K562 (cell line): ENCODE results near the gene RGS6. TPM values are rescaled to one million over a fixed set of nuclear protein-coding genes. Genes with fewer than 3 reads are reported as not detected.

Experiments used
- ATAC-seq: fragments of 200-7000 bp; cut with Tn5 transposase; 3 replicates; pipeline ENCODE4 v1.9.1; 2020; ENCODE audit warnings: moderate library complexity
- BruUV-seq: library from RNA; stranded (reverse); fragments of 400-500 nt; replicated peaks from 2 replicates; lab custom pipeline; 2021; lab: Mats Ljungman, UMichigan
- CTCF ChIA-PET: fragments of 300-600 bp; formaldehyde crosslinking; extraction: SDS; loops from one replicate; lab custom pipeline; 2021; ENCODE audit warnings: low intra/inter-chr PET ratio; lab: Yijun Ruan, JAX
- POLR2A ChIA-PET: fragments of 300-600, 350-650 bp; sonication (Branson Sonifier 250); formaldehyde crosslinking; extraction: SDS; loops from one replicate; lab custom pipeline; 2021; ENCODE audit warnings: antibody characterized with exemption, inconsistent platforms; lab: Yijun Ruan, JAX
- DNase-seq, 4 experiments: peaks; one replicate each; pipeline versions ENCODE4 v3.0.0 to v3.0.0-alpha.2; 2011 to 2018; ENCODE audit warnings: low spot score in 3 of 4, mixed read lengths in 3 of 4; ENCODE audit errors: extremely low read depth in 1 of 4
- FAIRE-seq: peaks from 2 replicates; lab custom pipeline; 2011; peaks lifted over from hg19 to GRCh38; lab: Jason Lieb, UNC
- H2AFZ ChIP-seq: 2 replicates; pipeline ENCODE4 v1.6.0; 2011; ENCODE audit warnings: low read depth, low read length, control low read depth, inconsistent platforms
- H3K27ac ChIP-seq: fragments of 200-600 bp; 3 replicates; pipeline ENCODE4 v1.8.0; 2011; ENCODE audit warnings: low read depth, mild to moderate bottlenecking, control low read depth, inconsistent platforms, low read length, moderate library complexity, mixed read lengths; ENCODE audit errors: extremely low read depth
- H3K27me3 ChIP-seq, 2 experiments: fragments of 300-600 bp in 1 of 2; 2 replicates in 1 of 2; 3 replicates in 1 of 2; pipeline versions ENCODE4 v1.6.0 to v1.8.0; 2011; ENCODE audit warnings: inconsistent platforms in 2 of 2, low read length in 2 of 2, mild to moderate bottlenecking in 1 of 2, mixed read lengths in 1 of 2, moderate library complexity in 1 of 2; ENCODE audit not compliant: control insufficient read depth in 2 of 2, insufficient read depth in 2 of 2
- H3K36me3 ChIP-seq: fragments of 300-600 bp; 3 replicates; pipeline ENCODE4 v1.8.0; 2011; ENCODE audit warnings: mild to moderate bottlenecking, low read length, inconsistent platforms; ENCODE audit not compliant: control insufficient read depth, insufficient read depth
- H3K4me1 ChIP-seq, 2 experiments: fragments of 200-600 bp in 1 of 2; replicated peaks in 1 of 2; 2 replicates in 1 of 2; 3 replicates in 1 of 2; pipeline versions ENCODE4 v1.5.1 to v1.8.0; 2011; ENCODE audit warnings: inconsistent platforms in 2 of 2, low read length in 2 of 2, mild to moderate bottlenecking in 1 of 2, mixed read lengths in 1 of 2, moderate library complexity in 1 of 2; ENCODE audit not compliant: control insufficient read depth in 2 of 2, insufficient read depth in 2 of 2
- H3K4me2 ChIP-seq: 2 replicates; pipeline ENCODE4 v1.6.1; 2011; ENCODE audit warnings: low read length, control low read depth, inconsistent platforms, mixed read lengths; ENCODE audit not compliant: insufficient read depth
- H3K4me3 ChIP-seq: fragments of 200-600 bp; sonication (generic), shearing (Covaris generic); 2 replicates; pipeline ENCODE4 v1.5.1; 2016; ENCODE audit warnings: control low read depth, inconsistent platforms
- H3K79me2 ChIP-seq: fragments of 200-600 bp; 3 replicates; pipeline ENCODE4 v1.8.0; 2011; ENCODE audit warnings: low read length, inconsistent platforms; ENCODE audit not compliant: control insufficient read depth, insufficient read depth
- H3K9ac ChIP-seq, 2 experiments: 2 replicates each; pipeline versions ENCODE4 v1.6.0 to v1.6.1; 2011; ENCODE audit warnings: low read depth in 2 of 2, low read length in 2 of 2, control low read depth in 1 of 2, inconsistent platforms in 1 of 2, mild to moderate bottlenecking in 1 of 2, mixed read lengths in 1 of 2; ENCODE audit not compliant: insufficient read depth in 1 of 2
- H3K9me1 ChIP-seq: one replicate; pipeline ENCODE4 v1.6.0; 2011; ENCODE audit warnings: inconsistent platforms, mild to moderate bottlenecking, low read length, moderate library complexity; ENCODE audit not compliant: control insufficient read depth, insufficient read depth
- H3K9me3 ChIP-seq: replicated peaks from 2 replicates; pipeline ENCODE4 v1.5.1; 2011; ENCODE audit warnings: low read depth, low read length, inconsistent platforms; ENCODE audit not compliant: control insufficient read depth, insufficient read depth
- H4K20me1 ChIP-seq: replicated peaks from 2 replicates; pipeline ENCODE4 v1.6.1; 2011; ENCODE audit warnings: low read length, inconsistent platforms, mixed read lengths; ENCODE audit not compliant: control insufficient read depth, insufficient read depth
- CEBPG ChIP-seq, 3 experiments: fragments of 200-800 bp in 1 of 3; sonication (Bioruptor generic) in 1 of 3; sonication (generic) in 1 of 3; formaldehyde crosslinking in 1 of 3; IDR thresholded peaks in 2 of 3; conservative IDR thresholded peaks in 1 of 3; 2 replicates each; pipeline versions ENCODE4 v1.6.1 to v1.8.0; 2016 to 2022; ENCODE audit warnings: missing compliant biosample characterization in 2 of 3, missing genetic modification characterization in 2 of 3, mild to moderate bottlenecking in 1 of 3, missing genetic modification reagents in 1 of 3
- ETS2 ChIP-seq: IDR thresholded peaks from 2 replicates; pipeline ENCODE4 v1.6.1; 2016; ENCODE audit warnings: borderline replicate concordance, missing genetic modification characterization, mild to moderate bottlenecking, moderate library complexity, missing compliant biosample characterization; ENCODE audit not compliant: poor library complexity, severe bottlenecking
- FOSL1 ChIP-seq: fragments of 200-800 bp; sonication (Bioruptor generic); conservative IDR thresholded peaks from 2 replicates; pipeline ENCODE4 v1.6.1; 2016; ENCODE audit warnings: missing genetic modification characterization, missing compliant biosample characterization
- HDAC6 ChIP-seq: IDR thresholded peaks from 2 replicates; pipeline ENCODE4 v1.6.1; 2012; ENCODE audit warnings: low read depth, mild to moderate bottlenecking, control low read depth, inconsistent platforms, low read length, moderate library complexity
- ZFPM2 ChIP-seq: fragments of 250-450 bp; sonication (Bioruptor Pico); IDR thresholded peaks from 2 replicates; pipeline ENCODE4 v1.5.1; 2022; ENCODE audit warnings: mild to moderate bottlenecking
- ZNF695 ChIP-seq: fragments of 450-650 bp; formaldehyde crosslinking; IDR thresholded peaks from 2 replicates; pipeline ENCODE4 v1.4.0; 2020; ENCODE audit warnings: mild to moderate bottlenecking, moderate library complexity
- ZSCAN32 ChIP-seq: fragments of 450-650 bp; formaldehyde crosslinking; IDR thresholded peaks from 2 replicates; pipeline ENCODE4 v1.4.0; 2020; ENCODE audit warnings: mild to moderate bottlenecking, moderate library complexity
- WGBS: fragments of 100-300 bp; shearing (Covaris generic); methylation state at CpG from one replicate; pipeline ENCODE4 v1.1.6; 2016; ENCODE audit warnings: low coverage, mixed read lengths; ENCODE audit not compliant: insufficient coverage; ENCODE audit errors: missing lambda C conversion rate; 5-methylcytosine and 5-hydroxymethylcytosine counted together
- in situ Hi-C: fragments of 300-500 bp; cut with MboI; formaldehyde crosslinking; loops from 4 replicates; pipeline ENCODE4 v1.15.0; 2018; ENCODE audit warnings: inconsistent platforms, mixed read lengths
- intact Hi-C: fragments of 100-400 bp; cut with micrococcal nuclease; formaldehyde crosslinking; loops from 2 replicates; pipeline ENCODE4 v1.14.2; 2022
- polyA plus RNA-seq, 8 experiments: library from polyadenylated mRNA; depleted of rRNA in 4 of 8; stranded (reverse) in 5 of 8; unstranded in 3 of 8; fragments of >200 nt; fragmentation: Nextera tagmentation in 2 of 8; fragmentation: Illumina TruSeq in 1 of 8; extraction: Ambion mirVana in 2 of 8; extraction: Trizol in 1 of 8; gene quantifications; 2 replicates each; pipeline versions ENCODE4 v1.2.1 to v1.2.3, GENCODE V29; 2011 to 2014; ENCODE audit warnings: inconsistent platforms in 1 of 8, missing spikeins in 1 of 8
- total RNA-seq, 7 experiments: library from RNA; depleted of rRNA in 6 of 7; stranded (reverse); fragments of >200 nt in 6 of 7; fragmentation: Illumina TruSeq in 2 of 7; extraction: Trizol in 2 of 7; gene quantifications; 2 replicates each; pipeline versions ENCODE4 v1.2.1 to v1.2.3, GENCODE V29; 2011 to 2021; ENCODE audit warnings: low replicate concordance in 1 of 7
- TF ChIP-seq, protein P1 (sequence below): sonication (generic); formaldehyde crosslinking; IDR thresholded peaks from 2 replicates; pipeline ENCODE4 v1.8.0; 2023; ENCODE audit warnings: mild to moderate bottlenecking, missing genetic modification reagents
- TF ChIP-seq, protein P2 (sequence below): fragments of 250-450 bp; sonication (Bioruptor Pico); IDR thresholded peaks from 2 replicates; pipeline ENCODE4 v1.4.0; 2020

RGS6 gene
- total and polyA plus RNA-seq, 9 of the 15 experiments (the other 6 are each of a cell fraction or from before 2014, with no cell fraction given), result not detected

DNA sequence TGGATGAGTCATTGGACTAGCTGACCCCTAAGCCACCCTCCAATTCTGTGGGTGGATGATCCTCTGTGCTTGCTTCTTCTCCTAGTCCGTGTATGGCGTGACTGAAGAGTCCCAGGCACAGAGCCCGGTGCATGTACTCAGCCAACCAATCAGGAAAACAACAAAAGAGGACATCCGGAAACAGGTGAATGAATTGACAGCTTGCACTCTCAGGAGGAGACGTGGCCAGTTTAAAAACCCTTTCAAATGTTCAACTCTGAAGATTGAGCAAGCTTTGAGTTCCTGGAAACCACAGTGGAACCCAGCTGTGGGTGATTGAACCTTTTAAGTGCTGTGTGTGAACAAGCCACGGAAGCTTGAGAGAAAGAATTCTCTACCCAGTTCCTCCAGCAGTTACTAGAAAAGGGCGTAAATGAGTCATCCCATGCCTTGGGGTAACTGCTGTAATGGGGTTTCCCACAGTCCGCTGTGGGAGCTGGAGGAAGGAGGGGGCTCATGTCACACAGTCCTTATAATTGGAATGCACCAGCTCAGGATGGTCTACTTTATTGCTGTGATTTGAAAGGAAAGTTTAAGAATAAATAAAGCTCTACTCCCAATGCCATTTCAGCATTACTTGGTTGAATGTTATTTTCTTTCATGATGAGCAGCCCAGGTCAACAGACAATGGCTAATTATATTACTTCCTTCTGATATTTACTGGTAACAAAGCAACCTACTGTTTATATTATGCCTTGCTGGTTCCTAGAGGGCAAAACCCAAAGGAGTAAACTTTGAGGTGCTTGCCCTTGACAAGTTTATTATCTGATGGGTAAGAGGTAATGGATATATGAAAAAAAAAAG lies 544.6 kb downstream of the RGS6 start:
- FAIRE-seq, result no peak
- H3K9me1 ChIP-seq, result no peaks in the 10 kb centered on the region
- BruUV-seq, result no TSS peak
- no peaks in the 10 kb centered on the region for H3K79me2 ChIP-seq
- H3K4me3 ChIP-seq, result no peak overlapping the region
- POLR2A ChIA-PET, result no interaction called here
- no peak overlapping the region for H2AFZ ChIP-seq
- H3K36me3 ChIP-seq, result no peaks in the 10 kb centered on the region
- CTCF ChIA-PET, result no interaction called here
- in situ Hi-C loops, result no loop called here
- H3K9me3 ChIP-seq, result no peaks in the 10 kb centered on the region
- H3K27me3 ChIP-seq, result peaks cover 5% of the 10 kb centered on the region in 2 experiments; a peak in 2 of 5 replicates
- ATAC-seq, result no peak
- H3K4me2 ChIP-seq, result no peak overlapping the region
- DNase-seq, result no peak
- no peak overlapping the region for H3K27ac ChIP-seq
- 0% methylated on average over 7 of the region's 8 CpGs for WGBS
- intact Hi-C loops, result no loop called here
- TF ChIP-seq HDAC6, result no peak
- TF ChIP-seq, protein P1, sequence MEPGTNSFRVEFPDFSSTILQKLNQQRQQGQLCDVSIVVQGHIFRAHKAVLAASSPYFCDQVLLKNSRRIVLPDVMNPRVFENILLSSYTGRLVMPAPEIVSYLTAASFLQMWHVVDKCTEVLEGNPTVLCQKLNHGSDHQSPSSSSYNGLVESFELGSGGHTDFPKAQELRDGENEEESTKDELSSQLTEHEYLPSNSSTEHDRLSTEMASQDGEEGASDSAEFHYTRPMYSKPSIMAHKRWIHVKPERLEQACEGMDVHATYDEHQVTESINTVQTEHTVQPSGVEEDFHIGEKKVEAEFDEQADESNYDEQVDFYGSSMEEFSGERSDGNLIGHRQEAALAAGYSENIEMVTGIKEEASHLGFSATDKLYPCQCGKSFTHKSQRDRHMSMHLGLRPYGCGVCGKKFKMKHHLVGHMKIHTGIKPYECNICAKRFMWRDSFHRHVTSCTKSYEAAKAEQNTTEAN (CRISPR knock-in tag), result no peak
- TF ChIP-seq ZSCAN32, result no peak
- peak; percentile 25; the same call in 1 of the 2 replicates for TF ChIP-seq FOSL1 (tag)
- TF ChIP-seq, protein P2, sequence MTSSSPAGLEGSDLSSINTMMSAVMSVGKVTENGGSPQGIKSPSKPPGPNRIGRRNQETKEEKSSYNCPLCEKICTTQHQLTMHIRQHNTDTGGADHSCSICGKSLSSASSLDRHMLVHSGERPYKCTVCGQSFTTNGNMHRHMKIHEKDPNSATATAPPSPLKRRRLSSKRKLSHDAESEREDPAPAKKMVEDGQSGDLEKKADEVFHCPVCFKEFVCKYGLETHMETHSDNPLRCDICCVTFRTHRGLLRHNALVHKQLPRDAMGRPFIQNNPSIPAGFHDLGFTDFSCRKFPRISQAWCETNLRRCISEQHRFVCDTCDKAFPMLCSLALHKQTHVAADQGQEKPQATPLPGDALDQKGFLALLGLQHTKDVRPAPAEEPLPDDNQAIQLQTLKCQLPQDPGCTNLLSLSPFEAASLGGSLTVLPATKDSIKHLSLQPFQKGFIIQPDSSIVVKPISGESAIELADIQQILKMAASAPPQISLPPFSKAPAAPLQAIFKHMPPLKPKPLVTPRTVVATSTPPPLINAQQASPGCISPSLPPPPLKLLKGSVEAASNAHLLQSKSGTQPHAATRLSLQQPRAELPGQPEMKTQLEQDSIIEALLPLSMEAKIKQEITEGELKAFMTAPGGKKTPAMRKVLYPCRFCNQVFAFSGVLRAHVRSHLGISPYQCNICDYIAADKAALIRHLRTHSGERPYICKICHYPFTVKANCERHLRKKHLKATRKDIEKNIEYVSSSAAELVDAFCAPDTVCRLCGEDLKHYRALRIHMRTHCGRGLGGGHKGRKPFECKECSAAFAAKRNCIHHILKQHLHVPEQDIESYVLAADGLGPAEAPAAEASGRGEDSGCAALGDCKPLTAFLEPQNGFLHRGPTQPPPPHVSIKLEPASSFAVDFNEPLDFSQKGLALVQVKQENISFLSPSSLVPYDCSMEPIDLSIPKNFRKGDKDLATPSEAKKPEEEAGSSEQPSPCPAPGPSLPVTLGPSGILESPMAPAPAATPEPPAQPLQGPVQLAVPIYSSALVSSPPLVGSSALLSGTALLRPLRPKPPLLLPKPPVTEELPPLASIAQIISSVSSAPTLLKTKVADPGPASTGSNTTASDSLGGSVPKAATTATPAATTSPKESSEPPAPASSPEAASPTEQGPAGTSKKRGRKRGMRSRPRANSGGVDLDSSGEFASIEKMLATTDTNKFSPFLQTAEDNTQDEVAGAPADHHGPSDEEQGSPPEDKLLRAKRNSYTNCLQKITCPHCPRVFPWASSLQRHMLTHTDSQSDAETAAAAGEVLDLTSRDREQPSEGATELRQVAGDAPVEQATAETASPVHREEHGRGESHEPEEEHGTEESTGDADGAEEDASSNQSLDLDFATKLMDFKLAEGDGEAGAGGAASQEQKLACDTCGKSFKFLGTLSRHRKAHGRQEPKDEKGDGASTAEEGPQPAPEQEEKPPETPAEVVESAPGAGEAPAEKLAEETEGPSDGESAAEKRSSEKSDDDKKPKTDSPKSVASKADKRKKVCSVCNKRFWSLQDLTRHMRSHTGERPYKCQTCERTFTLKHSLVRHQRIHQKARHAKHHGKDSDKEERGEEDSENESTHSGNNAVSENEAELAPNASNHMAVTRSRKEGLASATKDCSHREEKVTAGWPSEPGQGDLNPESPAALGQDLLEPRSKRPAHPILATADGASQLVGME (CRISPR knock-in tag), result no peak
- no peak for TF ChIP-seq ZNF695 (CRISPR knock-in tag)
- TF ChIP-seq ETS2 (tag), result no peak
- no peak for TF ChIP-seq ZFPM2 (CRISPR knock-in tag)
- no peak for TF ChIP-seq CEBPG (CRISPR knock-in tag; IDR thresholded peaks at IDR 0.05)
- peak in 1 of 2 experiments; percentile 48; a peak in 2 of 4 replicates for TF ChIP-seq CEBPG (tag; conservative IDR thresholded peaks at IDR 0.05 in 1 of 2, IDR thresholded peaks at IDR 0.05 in 1 of 2)
- TF ChIP-seq, all 486 proteins: peak for 2
- Histone ChIP-seq H3K9ac (no peak overlapping the region), H3K4me1 (peaks cover 5 to 19% of the 10 kb centered on the region in 2 experiments; a peak in 3 of 5 replicates), H4K20me1 (no peaks in the 10 kb centered on the region)
